ENCODE measurements around the gene PLIN3. TPM values are rescaled to one million over a fixed set of nuclear protein-coding genes. Genes with fewer than 3 reads are reported as not detected.

Gene PLIN3
- total and polyA plus RNA-seq, 2 of the 8 experiments (the other 6 are each of a cell fraction or from before 2014, with no cell fraction given): 60.7 to 61.5 TPM

GRCh38 chr19:4891066-4891465 lies 23.6 kb upstream of the PLIN3 start (continued):
- TF ChIP-seq USF2 (IDR thresholded peaks at IDR 0.05; ENCODE audit: low read length): no peak
- TF ChIP-seq RFX5 (IDR thresholded peaks at IDR 0.05; ENCODE audit: borderline replicate concordance, low read depth, low read length): no peak
- TF ChIP-seq CTCF (IDR thresholded peaks at IDR 0.05; ENCODE audit: control extremely low read depth in 1 of 3, insufficient read depth in 1 of 3, low read depth in 1 of 3, low read length in 3 of 3): no peak
- no peak for TF ChIP-seq GABPA (IDR thresholded peaks at IDR 0.05; ENCODE audit: borderline replicate concordance, insufficient read depth, low read length)
- TF ChIP-seq HDAC6 (IDR thresholded peaks at IDR 0.05; ENCODE audit: low read depth, low read length): no peak
- TF ChIP-seq RNF2 (IDR thresholded peaks at IDR 0.05; ENCODE audit: borderline replicate concordance, low read depth, low read length, missing control alignments, poor library complexity, severe bottlenecking): no peak
